H1 (cell line): ENCODE data around the gene NOS3. TPM values are rescaled to one million over a fixed set of nuclear protein-coding genes. Genes with fewer than 3 reads are reported as not detected.
A peak's percentile ranks its signal among the peaks of the same experiment; 100 is the strongest.

ENCODE experiments used
- CTCF ChIA-PET: fragments of 300-600 bp; sonication (Branson Sonifier 250); formaldehyde crosslinking; loops from one replicate; lab custom pipeline; 2021; ENCODE audit not compliant: partially characterized antibody; lab: Charles Lee
- POLR2A ChIA-PET: fragments of 300-600 bp; sonication (Branson Sonifier 250); formaldehyde crosslinking; loops from one replicate; lab custom pipeline; 2021; ENCODE audit warnings: inconsistent platforms; ENCODE audit not compliant: partially characterized antibody; lab: Charles Lee
- DNase-seq, 2 experiments: peaks; one replicate each; pipeline versions ENCODE4 v3.0.0 to v3.0.0-alpha.2; 2010 to 2022; ENCODE audit warnings: low spot score in 2 of 2, low read depth in 1 of 2, mixed read lengths in 1 of 2
- FAIRE-seq: peaks from 2 replicates; lab custom pipeline; 2011; peaks lifted over from hg19 to GRCh38; lab: Jason Lieb, UNC
- H2AFZ ChIP-seq: 2 replicates; pipeline ENCODE4 v1.8.1; 2012; ENCODE audit warnings: low read length, inconsistent platforms
- H2AK5ac ChIP-seq: 2 replicates; pipeline ENCODE4 v1.6.1; 2013; ENCODE audit warnings: low read depth, low read length
- H2BK120ac ChIP-seq: replicated peaks from 2 replicates; pipeline ENCODE3; 2013; ENCODE audit warnings: low read depth, low read length, inconsistent platforms
- H2BK12ac ChIP-seq: 2 replicates; pipeline ENCODE4 v1.6.1; 2013; ENCODE audit warnings: low read depth, low read length
- H2BK15ac ChIP-seq: 2 replicates; pipeline ENCODE4 v1.6.1; 2013; ENCODE audit warnings: low read length
- H2BK20ac ChIP-seq: 2 replicates; pipeline ENCODE4 v1.6.1; 2013; ENCODE audit warnings: low read length
- H2BK5ac ChIP-seq: 2 replicates; pipeline ENCODE4 v1.6.1; 2013; ENCODE audit warnings: low read depth, low read length
- H3K14ac ChIP-seq: 2 replicates; pipeline ENCODE4 v1.6.1; 2013; ENCODE audit warnings: inconsistent platforms; ENCODE audit not compliant: insufficient read length
- H3K18ac ChIP-seq: 2 replicates; pipeline ENCODE4 v1.6.1; 2013; ENCODE audit warnings: low read length; ENCODE audit errors: extremely low read depth
- H3K23ac ChIP-seq: 2 replicates; pipeline ENCODE4 v1.6.1; 2013; ENCODE audit warnings: inconsistent platforms; ENCODE audit not compliant: insufficient read length
- H3K23me2 ChIP-seq: 2 replicates; pipeline ENCODE4 v1.6.1; 2013; ENCODE audit warnings: low read depth, low read length
- H3K27ac ChIP-seq: 2 replicates; pipeline ENCODE4 v1.6.1; 2011; ENCODE audit warnings: low read depth, low read length, inconsistent platforms
- H3K27me3 ChIP-seq, 4 experiments: replicated peaks in 1 of 4; 1 replicate in 1 of 4; 2 replicates in 3 of 4; pipeline versions ENCODE4 v1.6.1 to v1.8.1; 2011 to 2013; ENCODE audit warnings: low read length in 3 of 4, mild to moderate bottlenecking in 3 of 4, inconsistent platforms in 2 of 4, mixed read lengths in 2 of 4, moderate library complexity in 1 of 4; ENCODE audit not compliant: control insufficient read depth in 3 of 4, insufficient read depth in 3 of 4; ENCODE audit errors: extremely low read depth in 1 of 4
- H3K36me3 ChIP-seq, 4 experiments: 2 replicates each; pipeline versions ENCODE4 v1.6.1 to v1.8.1; 2011 to 2013; ENCODE audit warnings: mild to moderate bottlenecking in 4 of 4, low read length in 3 of 4, moderate library complexity in 2 of 4, control low read depth in 1 of 4, inconsistent platforms in 1 of 4; ENCODE audit not compliant: insufficient read depth in 4 of 4, control insufficient read depth in 2 of 4
- H3K4ac ChIP-seq: replicated peaks from 2 replicates; pipeline ENCODE3; 2013; ENCODE audit warnings: low read length, low read depth, mixed read lengths, inconsistent platforms; ENCODE audit not compliant: insufficient read length
- H3K4me1 ChIP-seq, 4 experiments: replicated peaks in 1 of 4; 1 replicate in 1 of 4; 2 replicates in 3 of 4; pipeline versions ENCODE4 v1.6.1 to v1.8.1; 2011 to 2013; ENCODE audit warnings: low read length in 3 of 4, inconsistent platforms in 2 of 4, mixed read lengths in 1 of 4; ENCODE audit not compliant: insufficient read depth in 4 of 4, control insufficient read depth in 3 of 4
- H3K4me2 ChIP-seq, 2 experiments: 2 replicates each; pipeline versions ENCODE4 v1.6.1 to v1.8.1; 2011 to 2013; ENCODE audit warnings: low read depth in 2 of 2, low read length in 2 of 2, control low read depth in 1 of 2, inconsistent platforms in 1 of 2, mild to moderate bottlenecking in 1 of 2; ENCODE audit not compliant: insufficient read depth in 1 of 2
- H3K4me3 ChIP-seq, 4 experiments: fragments of 200-600, 300-600 bp in 1 of 4; sonication (generic), shearing (Covaris generic), sonication (Bioruptor Twin) in 1 of 4; 2 replicates each; pipeline versions ENCODE4 v1.5.1 to v1.8.1; 2011 to 2016; ENCODE audit warnings: low read length in 4 of 4, low read depth in 3 of 4, control low read depth in 2 of 4, inconsistent platforms in 2 of 4, mild to moderate bottlenecking in 2 of 4, mixed read lengths in 1 of 4, moderate library complexity in 1 of 4; ENCODE audit not compliant: insufficient read depth in 2 of 4; ENCODE audit errors: extremely low read depth in 1 of 4
- H3K56ac ChIP-seq: replicated peaks from 2 replicates; pipeline ENCODE3; 2013; ENCODE audit warnings: low read depth, mild to moderate bottlenecking, mixed read lengths, low read length, inconsistent platforms; ENCODE audit not compliant: insufficient read length
- H3K79me1 ChIP-seq: 2 replicates; pipeline ENCODE4 v1.6.1; 2013; ENCODE audit warnings: low read depth, low read length, control low read depth
- H3K79me2 ChIP-seq, 2 experiments: 2 replicates each; pipeline versions ENCODE4 v1.6.1 to v1.8.1; 2012 to 2013; ENCODE audit warnings: low read length in 2 of 2, mild to moderate bottlenecking in 2 of 2, inconsistent platforms in 1 of 2; ENCODE audit not compliant: insufficient read depth in 2 of 2, control insufficient read depth in 1 of 2
- H3K9ac ChIP-seq, 4 experiments: replicated peaks in 1 of 4; 1 replicate in 1 of 4; 2 replicates in 3 of 4; pipeline versions ENCODE4 v1.6.1 to v1.8.1; 2011 to 2013; ENCODE audit warnings: low read depth in 3 of 4, low read length in 3 of 4, control low read depth in 2 of 4, mild to moderate bottlenecking in 2 of 4, moderate library complexity in 2 of 4, inconsistent platforms in 1 of 4; ENCODE audit errors: extremely low read depth in 1 of 4
- H3K9me3 ChIP-seq, 2 experiments: 2 replicates each; pipeline versions ENCODE4 v1.6.1 to v1.8.1; 2012 to 2013; ENCODE audit warnings: mild to moderate bottlenecking in 2 of 2, moderate library complexity in 2 of 2, control low read depth in 1 of 2, inconsistent platforms in 1 of 2, low read depth in 1 of 2, low read length in 1 of 2, mixed read lengths in 1 of 2; ENCODE audit not compliant: insufficient read depth in 2 of 2
- H4K20me1 ChIP-seq, 2 experiments: replicated peaks in 1 of 2; 2 replicates each; pipeline versions ENCODE3 to v1.8.1; 2011 to 2013; ENCODE audit warnings: inconsistent platforms in 2 of 2, low read length in 2 of 2, mild to moderate bottlenecking in 1 of 2; ENCODE audit not compliant: insufficient read depth in 2 of 2, control insufficient read depth in 1 of 2
- H4K5ac ChIP-seq: 2 replicates; pipeline ENCODE4 v1.6.1; 2013; ENCODE audit warnings: low read length, low read depth, mixed read lengths, inconsistent platforms; ENCODE audit not compliant: insufficient read length
- H4K8ac ChIP-seq: 2 replicates; pipeline ENCODE4 v1.8.0; 2013; ENCODE audit warnings: mild to moderate bottlenecking, moderate library complexity, low read length, inconsistent platforms; ENCODE audit not compliant: insufficient read depth; ENCODE audit errors: extremely low read depth
- H4K91ac ChIP-seq: replicated peaks from 2 replicates; pipeline ENCODE3; 2013; ENCODE audit warnings: low read length, mixed read lengths, inconsistent platforms; ENCODE audit not compliant: insufficient read length
- ASH2L ChIP-seq: fragments of 200-600, 300-600 bp; sonication (generic); IDR thresholded peaks from one replicate; pipeline ENCODE4 v1.7.1; 2017; ENCODE audit warnings: low read length
- CREB1 ChIP-seq: IDR thresholded peaks from 2 replicates; pipeline ENCODE4 v1.6.1; 2012; ENCODE audit warnings: inconsistent platforms
- CTCF ChIP-seq, 3 experiments: IDR thresholded peaks; 1 replicate in 2 of 3; 2 replicates in 1 of 3; pipeline versions ENCODE4 v1.5.1 to v1.6.1; 2011; ENCODE audit warnings: low read length in 3 of 3, mild to moderate bottlenecking in 3 of 3, inconsistent platforms in 2 of 3, low read depth in 1 of 3, moderate library complexity in 1 of 3; ENCODE audit not compliant: insufficient read depth in 1 of 3; ENCODE audit errors: control extremely low read depth in 1 of 3
- HDAC2 ChIP-seq, 2 experiments: fragments of 300-600 bp in 1 of 2; sonication (generic) in 1 of 2; IDR thresholded peaks; 2 replicates each; pipeline ENCODE4 v1.6.1; 2011 to 2012; ENCODE audit warnings: low read depth in 2 of 2, low read length in 2 of 2, mild to moderate bottlenecking in 2 of 2, moderate library complexity in 2 of 2, borderline replicate concordance in 1 of 2, inconsistent platforms in 1 of 2
- POLR2A ChIP-seq, 2 experiments: IDR thresholded peaks; 1 replicate in 1 of 2; 2 replicates in 1 of 2; pipeline ENCODE4 v1.6.1; 2011; ENCODE audit warnings: low read depth in 2 of 2, low read length in 2 of 2, mild to moderate bottlenecking in 2 of 2; ENCODE audit errors: control extremely low read depth in 1 of 2
- RNF2 ChIP-seq: fragments of 200-900, 300-1000 bp; sonication (generic); IDR thresholded peaks from 2 replicates; pipeline ENCODE4 v1.7.1; 2016; ENCODE audit warnings: borderline replicate concordance, low read depth, mild to moderate bottlenecking, antibody characterized with exemption, low read length; ENCODE audit not compliant: poor library complexity, severe bottlenecking; ENCODE audit errors: missing control alignments
- TAF1 ChIP-seq: IDR thresholded peaks from 2 replicates; pipeline ENCODE4 v1.6.1; 2011; ENCODE audit warnings: mild to moderate bottlenecking, low read depth, low read length
- TEAD4 ChIP-seq: IDR thresholded peaks from 2 replicates; pipeline ENCODE4 v1.6.1; 2012; ENCODE audit warnings: low read depth, low read length, inconsistent platforms, mixed read lengths
- WGBS, 2 experiments: shearing (Covaris generic) in 1 of 2; methylation state at CpG; one replicate each; pipeline versions ENCODE4 v1.1.6 to v1.1.7; 2013 to 2015; ENCODE audit warnings: low lambda C conversion rate in 2 of 2, mixed read lengths in 2 of 2, inconsistent platforms in 1 of 2, low coverage in 1 of 2, missing lambda C conversion rate in 1 of 2; ENCODE audit not compliant: insufficient replicate concordance in 2 of 2, insufficient coverage in 1 of 2, insufficient read length in 1 of 2; ENCODE audit errors: extremely low coverage in 1 of 2, missing lambda C conversion rate in 1 of 2; 5-methylcytosine and 5-hydroxymethylcytosine counted together
- polyA plus RNA-seq, 7 experiments: library from polyadenylated mRNA; depleted of rRNA in 3 of 7; stranded (reverse) in 5 of 7; unstranded in 2 of 7; fragments of >200 nt in 5 of 7; fragments of 200-250 nt in 2 of 7; gene quantifications; 1 replicate in 5 of 7; 2 replicates in 1 of 7; 4 replicates in 1 of 7; pipeline versions ENCODE4 v1.2.1 to v1.2.3, GENCODE V29; 2011 to 2013; ENCODE audit warnings: missing spikeins in 2 of 7, mixed read lengths in 2 of 7
- total RNA-seq: library from RNA; stranded (reverse); fragmentation: NEBNext Ultra II Directional; extraction: Animal tissue kit (Norgen Biotek cat#: 25700); gene quantifications from 2 replicates; pipeline ENCODE4 v1.2.1, GENCODE V29; 2021

NOS3 gene
- total and polyA plus RNA-seq, 2 of the 8 experiments (the other 6 are each of a cell fraction or from before 2014, with no cell fraction given), result 4.4 to 16.2 TPM

DNA sequence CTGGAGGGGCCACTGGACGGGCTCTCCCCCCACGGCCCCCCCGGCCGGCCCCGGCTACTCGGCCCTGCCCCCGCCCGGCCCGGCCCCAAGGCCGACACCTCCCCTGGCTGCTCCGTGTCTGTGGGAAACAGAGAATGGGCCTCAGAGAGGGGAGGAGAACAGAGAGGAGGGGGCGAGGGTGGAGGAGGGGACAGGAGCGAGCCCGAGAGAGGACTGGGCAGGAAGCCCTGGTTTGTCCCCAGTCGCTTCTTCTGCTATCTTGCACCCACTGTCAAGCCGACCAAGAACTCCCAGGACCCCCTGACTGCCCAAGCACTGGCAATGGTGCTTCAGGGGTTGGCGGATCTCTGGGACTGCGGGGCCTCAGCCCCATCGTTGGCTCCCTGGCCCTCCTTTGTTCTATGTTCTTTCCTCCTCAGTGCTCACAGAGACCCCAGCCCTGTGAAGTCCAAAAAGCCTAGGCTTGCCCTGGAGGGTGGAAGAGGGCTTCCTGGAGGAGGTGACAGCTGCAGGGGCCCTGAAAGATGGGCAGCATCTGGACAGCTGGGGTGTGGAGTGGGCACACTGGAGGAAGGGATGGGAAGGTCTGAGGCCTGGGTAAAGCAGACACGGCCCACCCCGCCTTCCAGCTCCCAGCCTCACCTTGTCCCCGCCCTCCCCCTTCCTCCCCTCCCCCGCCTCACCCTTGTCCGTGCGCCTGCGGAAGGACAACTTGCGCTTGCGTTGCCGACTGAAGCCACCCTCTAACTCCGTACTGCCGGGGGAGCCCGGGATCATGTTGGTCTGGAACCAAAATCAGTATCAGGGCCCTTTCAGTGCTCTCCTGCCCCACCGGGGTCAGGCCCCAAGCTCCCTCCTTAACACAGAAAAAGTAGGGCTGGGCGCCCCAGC lies 42.8 kb upstream of the NOS3 start:
- CTCF ChIA-PET, result interaction anchor here (0.6 to 3.2 kb wide), 20 partner anchors 10 to 162 kb away, joined by 3 to 15 read pairs (median 4); partner anchors contain the start of gene ABCB8
- H3K4me1 ChIP-seq, result peaks cover 0 to 36% (median 25%) of the 10 kb centered on the region in 4 experiments; a peak in 6 of 7 replicates
- no peak overlapping the region for H2BK120ac ChIP-seq
- no peaks in the 10 kb centered on the region for H3K36me3 ChIP-seq
- H4K20me1 ChIP-seq, result no peaks in the 10 kb centered on the region
- H3K23ac ChIP-seq, result no peak overlapping the region
- H4K5ac ChIP-seq, result no peak overlapping the region
- H2BK5ac ChIP-seq, result peak overlapping the region; percentile 24; the same call in 1 of the 2 replicates
- peak overlapping the region; percentile 41 to 66 for H3K4me2 ChIP-seq
- no peak overlapping the region for H3K4ac ChIP-seq
- H3K56ac ChIP-seq, result no peak overlapping the region
- H2AK5ac ChIP-seq, result no peak overlapping the region
- POLR2A ChIA-PET, result interaction anchor here (0.9 to 1.5 kb wide), 4 partner anchors 8 to 31 kb away, joined by 3 to 4 read pairs (median 4); no protein-coding TSS in a partner anchor
- H3K4me3 ChIP-seq, result peak overlapping the region in 3 of 4 experiments; percentile 32 to 56 (median 33); a peak in 5 of 8 replicates
- DNase-seq (no peak), FAIRE-seq (no peak)
- H3K27ac ChIP-seq, result no peak overlapping the region
- 0 out of 2 replicates have a peak overlapping the region, but pooled peaks have one; percentile 17 for H2BK12ac ChIP-seq
- no peaks in the 10 kb centered on the region for H3K9me3 ChIP-seq
- H2AFZ ChIP-seq, result no peak overlapping the region
- no peak overlapping the region for H3K9ac ChIP-seq
- H3K79me2 ChIP-seq, result no peaks in the 10 kb centered on the region
- peak overlapping the region; percentile 78 for H3K18ac ChIP-seq
- no peak overlapping the region for H4K91ac ChIP-seq
- peak overlapping the region; percentile 72; the same call in 1 of the 2 replicates for H2BK15ac ChIP-seq
- H4K8ac ChIP-seq, result no peak overlapping the region; the same call in 1 of the 2 replicates
- peaks cover 4% of the 10 kb centered on the region; the same call in 1 of the 2 replicates for H3K23me2 ChIP-seq
- no peaks in the 10 kb centered on the region for H3K79me1 ChIP-seq
- WGBS, 2 experiments, result 38% methylated on average over 12 of the region's 34 CpGs; no CpG with 5 or more reads in 1 of the 2 experiments
- H2BK20ac ChIP-seq, result no peak overlapping the region
- H3K27me3 ChIP-seq, result peaks cover 0 to 18% (median 13%) of the 10 kb centered on the region in 4 experiments; a peak in 5 of 7 replicates
- H3K14ac ChIP-seq, result no peak overlapping the region
- TF ChIP-seq HDAC2 (IDR thresholded peaks at IDR 0.05; ENCODE audit: borderline replicate concordance in 1 of 2, low read depth in 2 of 2, low read length in 2 of 2) (no peak), RNF2 (no peak), TEAD4 (no peak), CREB1 (no peak), ASH2L (no peak), POLR2A (IDR thresholded peaks at IDR 0.05; ENCODE audit: control extremely low read depth in 1 of 2, low read depth in 2 of 2, low read length in 2 of 2) (no peak), CTCF (IDR thresholded peaks at IDR 0.05; ENCODE audit: control extremely low read depth in 1 of 3, insufficient read depth in 1 of 3, low read depth in 1 of 3, low read length in 3 of 3) (no peak), TAF1 (no peak)
